HFF-Myc (cell line): Measurements from ENCODE around the gene CDC42EP4.

Experiments used
- DNase-seq: peaks from one replicate; pipeline ENCODE4 v3.0.0-alpha.2; 2011; ENCODE audit warnings: low read depth; ENCODE audit errors: extremely low read depth
- H3K4me3 ChIP-seq: replicated peaks from 2 replicates; pipeline ENCODE4 v1.5.1; 2011; ENCODE audit warnings: low read depth, mild to moderate bottlenecking, control low read depth, low read length
- TF ChIP-seq, protein P1 (sequence below): IDR thresholded peaks from 2 replicates; pipeline ENCODE4 v1.5.1; 2012; ENCODE audit warnings: mild to moderate bottlenecking, low read depth, low read length, control low read depth; ENCODE audit errors: missing control alignments

The CDC42EP4 gene

DNA sequence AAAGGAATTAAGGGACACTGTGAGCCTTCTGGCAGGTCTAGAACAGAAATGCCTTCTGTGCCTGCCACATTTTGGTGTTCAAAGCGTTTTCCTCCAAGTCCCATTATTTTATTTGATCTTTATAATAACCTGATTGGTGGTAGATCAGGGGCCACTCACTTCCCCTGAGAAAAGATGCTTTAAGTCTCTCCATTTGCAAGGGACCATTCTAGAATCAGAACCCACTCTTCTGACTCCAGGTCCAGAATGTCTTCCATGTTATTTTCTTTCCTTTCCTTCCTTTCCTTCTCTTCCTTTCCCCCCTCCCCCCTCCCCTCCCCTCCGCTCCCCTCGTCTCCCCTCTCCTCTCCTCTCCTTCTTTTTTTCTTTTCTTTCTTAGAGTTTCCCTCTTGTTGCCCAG lies 19.3 kb upstream of the CDC42EP4 start:
- H3K4me3 ChIP-seq: no peak overlapping the region
- no peak for DNase-seq
- TF ChIP-seq, protein P1, sequence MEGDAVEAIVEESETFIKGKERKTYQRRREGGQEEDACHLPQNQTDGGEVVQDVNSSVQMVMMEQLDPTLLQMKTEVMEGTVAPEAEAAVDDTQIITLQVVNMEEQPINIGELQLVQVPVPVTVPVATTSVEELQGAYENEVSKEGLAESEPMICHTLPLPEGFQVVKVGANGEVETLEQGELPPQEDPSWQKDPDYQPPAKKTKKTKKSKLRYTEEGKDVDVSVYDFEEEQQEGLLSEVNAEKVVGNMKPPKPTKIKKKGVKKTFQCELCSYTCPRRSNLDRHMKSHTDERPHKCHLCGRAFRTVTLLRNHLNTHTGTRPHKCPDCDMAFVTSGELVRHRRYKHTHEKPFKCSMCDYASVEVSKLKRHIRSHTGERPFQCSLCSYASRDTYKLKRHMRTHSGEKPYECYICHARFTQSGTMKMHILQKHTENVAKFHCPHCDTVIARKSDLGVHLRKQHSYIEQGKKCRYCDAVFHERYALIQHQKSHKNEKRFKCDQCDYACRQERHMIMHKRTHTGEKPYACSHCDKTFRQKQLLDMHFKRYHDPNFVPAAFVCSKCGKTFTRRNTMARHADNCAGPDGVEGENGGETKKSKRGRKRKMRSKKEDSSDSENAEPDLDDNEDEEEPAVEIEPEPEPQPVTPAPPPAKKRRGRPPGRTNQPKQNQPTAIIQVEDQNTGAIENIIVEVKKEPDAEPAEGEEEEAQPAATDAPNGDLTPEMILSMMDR: no peak

DNA sequence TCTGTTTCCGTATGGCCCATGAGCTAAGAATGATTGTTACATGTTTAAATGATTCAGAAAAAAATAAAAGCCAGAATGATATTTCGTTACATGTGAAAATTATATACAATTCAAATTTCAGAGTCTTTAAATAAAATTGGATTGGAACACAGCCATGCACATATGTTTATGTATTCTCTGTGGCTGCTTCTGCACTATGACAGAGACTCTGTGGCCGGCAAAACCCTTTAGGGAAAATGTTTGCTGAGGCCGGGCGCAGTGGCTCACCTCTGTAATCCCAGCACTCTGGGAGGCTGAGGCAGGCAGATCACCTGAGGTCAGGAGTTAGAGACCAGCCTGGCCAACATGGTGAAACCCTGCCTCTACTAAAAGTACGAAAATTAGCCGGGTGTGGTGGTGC lies 15.9 kb upstream of the CDC42EP4 start:
- no peak for DNase-seq
- TF ChIP-seq, protein P1: no peak
- no peak overlapping the region for H3K4me3 ChIP-seq

GRCh38 chr17:73325527-73325842 lies 13.7 kb upstream of the CDC42EP4 start:
- DNase-seq: no peak
- no peak overlapping the region for H3K4me3 ChIP-seq
- TF ChIP-seq, protein P1: no peak

GRCh38 chr17:73324711-73325526 lies 13.1 kb upstream of the CDC42EP4 start:
- DNase-seq: no peak
- H3K4me3 ChIP-seq: no peak overlapping the region
- TF ChIP-seq, protein P1: no peak

- TF ChIP-seq, protein P1: no peak
- no peak for DNase-seq
- H3K4me3 ChIP-seq: no peak overlapping the region
These were observed 12.3 kb upstream of the CDC42EP4 start for GRCh38 chr17:73324160-73324475.

- no peak for DNase-seq
- H3K4me3 ChIP-seq: no peak overlapping the region
- TF ChIP-seq, protein P1: no peak
These were observed 11.8 kb upstream of the CDC42EP4 start for GRCh38 chr17:73323409-73324159.
